Raji (cell line): ENCODE data around the gene PROX1.

Experiments used
- POLR2A ChIP-seq: IDR thresholded peaks from 2 replicates; pipeline ENCODE4 v1.6.1; 2011; ENCODE audit warnings: low read depth, low read length, control low read depth; ENCODE audit not compliant: insufficient read depth

The PROX1 gene

DNA sequence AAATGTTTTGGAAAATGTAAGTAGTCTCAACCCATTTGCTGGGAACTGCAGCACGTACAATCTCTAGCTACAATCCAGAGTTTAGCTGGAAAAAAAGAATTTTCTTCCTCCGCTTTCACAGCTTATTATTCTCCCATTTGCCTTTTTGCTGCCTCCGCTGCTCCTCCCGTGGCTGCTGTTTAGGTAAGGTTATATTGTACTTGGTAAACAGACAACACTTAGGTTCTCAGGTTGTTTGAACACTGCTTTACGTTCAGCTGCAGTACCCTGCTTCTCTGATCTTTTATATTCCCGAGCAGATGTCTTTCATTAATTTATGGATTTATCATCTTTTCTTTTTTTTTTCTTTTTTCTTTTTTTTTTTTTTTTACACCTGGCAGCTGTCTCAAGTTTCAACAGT, 14.3 kb downstream of the PROX1 start:
- TF ChIP-seq POLR2A: no peak

DNA sequence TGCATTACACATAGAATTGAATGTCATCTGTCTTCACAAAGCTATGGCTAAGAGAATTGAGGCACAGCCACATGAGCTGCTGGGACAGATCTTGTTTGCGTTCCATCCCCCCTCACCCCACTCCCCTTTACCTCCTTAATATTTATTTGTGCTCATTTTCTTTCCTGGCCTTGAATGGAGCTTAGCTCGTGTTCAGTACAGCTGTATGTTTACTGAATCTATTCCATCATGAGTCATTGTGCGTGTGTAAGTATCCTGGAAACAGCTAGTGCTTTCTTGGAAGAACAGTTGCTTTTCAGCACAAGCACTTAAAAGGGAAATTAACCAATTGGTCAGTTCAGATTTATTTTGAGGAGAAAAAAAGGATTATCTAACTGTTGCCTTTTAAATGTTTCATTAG, 14.7 kb downstream of the PROX1 start:
- no peak for TF ChIP-seq POLR2A

DNA sequence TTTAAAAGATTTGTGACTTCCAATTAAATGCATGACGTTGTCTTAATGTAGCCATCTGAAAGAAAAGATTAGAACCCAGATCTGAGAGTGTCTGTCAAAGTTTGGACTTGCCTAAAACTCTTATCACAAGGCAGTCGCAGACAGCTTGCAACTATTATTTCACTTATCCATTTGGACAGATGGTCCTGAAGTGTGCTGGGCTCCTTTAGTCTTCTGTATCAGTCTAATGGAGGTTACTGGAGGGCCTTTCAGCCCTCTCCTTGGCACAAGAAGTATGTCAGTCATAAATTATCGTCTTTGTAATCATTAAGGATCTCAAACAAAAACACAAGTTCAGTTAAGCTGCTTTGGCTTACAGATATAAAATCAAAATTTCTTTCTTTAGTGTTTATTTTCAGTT, 15.5 kb downstream of the PROX1 start:
- TF ChIP-seq POLR2A: no peak

DNA sequence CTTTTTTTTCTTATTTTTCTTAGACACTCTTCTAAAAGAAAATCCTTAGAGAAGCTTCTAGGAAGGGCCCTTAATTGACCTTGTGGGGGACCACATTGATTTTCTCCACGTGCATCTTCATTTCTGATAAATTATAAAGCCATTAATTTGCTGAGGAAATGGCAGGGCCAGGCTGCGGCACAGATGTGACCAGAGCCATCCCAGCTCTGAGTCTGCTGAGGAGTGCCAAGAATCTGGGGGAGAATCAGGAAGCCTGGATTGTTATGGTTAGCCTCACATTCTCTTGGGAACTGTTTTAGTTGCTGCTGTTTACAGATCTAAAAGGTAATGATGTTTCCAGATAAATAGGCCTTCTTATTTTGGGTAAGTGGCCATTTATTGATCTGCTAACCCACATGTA, 16.2 kb downstream of the PROX1 start:
- TF ChIP-seq POLR2A: no peak

DNA sequence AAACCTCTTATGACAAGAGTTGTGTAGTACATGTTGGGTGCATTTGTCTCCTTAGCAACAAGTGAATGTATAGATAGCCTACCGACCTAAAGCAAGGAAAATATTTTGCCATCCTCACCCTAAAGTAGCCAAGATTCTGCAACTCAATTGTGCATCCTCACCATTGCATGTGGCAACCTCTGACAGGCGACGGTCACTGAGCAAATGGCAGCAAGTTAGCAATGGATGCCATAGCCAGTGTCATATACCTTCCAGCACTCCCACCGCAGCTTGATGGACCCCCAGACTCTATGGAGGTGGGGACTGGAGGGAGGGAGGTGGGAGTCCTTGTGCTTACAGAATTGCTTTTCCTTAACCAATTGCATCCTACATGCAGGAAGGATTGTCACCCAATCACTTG, 17.0 kb downstream of the PROX1 start:
- no peak for TF ChIP-seq POLR2A

DNA sequence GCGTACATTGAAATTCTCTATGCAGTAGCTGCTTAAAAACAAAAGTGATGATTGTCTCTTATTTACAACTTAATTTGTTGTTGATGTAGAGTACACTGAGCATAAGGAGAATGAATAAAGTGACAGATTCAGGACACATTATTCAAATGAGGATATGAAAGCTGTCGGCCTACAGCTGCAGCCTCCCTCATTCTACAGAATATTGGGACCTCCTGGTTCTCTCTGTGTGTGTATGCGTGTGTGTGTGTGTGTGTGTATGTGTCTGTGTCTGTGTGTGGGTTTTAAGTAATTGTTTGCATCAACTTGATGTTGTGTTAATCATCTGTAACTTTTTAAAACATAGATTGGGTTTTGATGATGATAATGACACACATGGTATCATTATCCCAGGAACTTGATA, 17.9 kb downstream of the PROX1 start:
- TF ChIP-seq POLR2A: no peak

DNA sequence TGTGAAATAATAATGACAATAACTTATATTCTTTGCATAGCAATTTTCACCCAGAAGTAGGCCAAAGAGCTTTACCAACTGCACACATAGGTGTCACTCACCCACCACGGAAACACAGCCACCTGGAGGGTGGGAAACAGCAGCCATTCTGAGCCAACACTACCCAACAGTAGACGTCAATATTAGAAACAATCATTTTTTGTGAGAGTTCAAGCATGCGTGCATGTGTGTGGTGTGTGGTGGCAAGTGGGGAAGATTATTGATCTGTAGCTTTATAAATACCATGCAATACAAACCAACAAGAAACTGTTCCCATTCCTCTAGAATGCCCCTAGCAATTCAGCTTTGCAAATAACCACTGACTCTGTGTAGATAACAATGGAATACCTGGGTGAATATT, 19.1 kb downstream of the PROX1 start:
- no peak for TF ChIP-seq POLR2A

DNA sequence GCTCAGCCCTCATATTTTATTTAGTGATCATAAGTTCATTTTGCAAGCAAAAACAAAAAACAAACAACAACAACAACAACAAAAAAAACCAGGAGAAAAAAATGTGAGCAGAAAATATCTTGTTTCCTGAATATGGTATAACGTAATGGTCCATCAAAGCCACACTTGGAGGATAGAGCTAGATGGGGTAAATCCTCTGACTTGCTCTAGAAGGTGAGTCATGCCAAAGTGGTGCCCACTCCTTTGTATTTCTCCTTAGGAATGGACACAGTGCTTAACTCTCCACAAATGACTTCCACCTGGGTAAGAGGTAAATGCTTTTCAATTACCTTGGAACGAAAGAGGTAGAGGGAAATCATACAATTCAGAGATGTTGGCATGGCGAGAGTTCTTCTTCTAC, 20.6 kb downstream of the PROX1 start:
- no peak for TF ChIP-seq POLR2A

DNA sequence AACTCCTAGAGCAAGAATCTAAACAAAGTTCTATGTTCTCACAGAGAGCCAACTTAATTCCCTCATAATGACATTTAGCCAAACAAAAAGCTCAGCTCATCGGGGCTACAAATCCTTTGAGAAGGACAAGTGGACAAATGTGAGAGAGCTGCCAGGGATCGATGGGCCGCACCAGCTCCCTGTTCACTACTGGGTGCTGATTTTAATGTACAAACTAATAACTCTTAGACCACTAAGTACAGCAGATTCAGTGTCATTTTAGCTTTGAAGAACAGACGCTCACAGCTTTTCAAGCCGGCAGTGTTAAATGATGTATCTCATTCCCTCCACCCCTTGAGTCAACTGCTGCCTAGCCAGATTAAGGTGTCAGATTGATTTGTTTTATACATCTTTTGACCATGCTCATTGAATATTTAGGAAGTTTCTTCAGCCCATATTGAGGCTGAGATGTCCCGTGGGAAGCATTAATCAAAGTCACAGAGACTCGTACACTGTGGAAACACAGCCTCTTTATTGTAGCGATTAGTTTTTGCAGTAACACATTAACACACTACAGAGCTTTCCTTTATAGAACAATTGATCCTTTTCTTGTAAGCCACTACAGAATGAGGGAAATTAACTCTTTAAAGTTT, 21.1 kb downstream of the PROX1 start:
- TF ChIP-seq POLR2A: no peak

DNA sequence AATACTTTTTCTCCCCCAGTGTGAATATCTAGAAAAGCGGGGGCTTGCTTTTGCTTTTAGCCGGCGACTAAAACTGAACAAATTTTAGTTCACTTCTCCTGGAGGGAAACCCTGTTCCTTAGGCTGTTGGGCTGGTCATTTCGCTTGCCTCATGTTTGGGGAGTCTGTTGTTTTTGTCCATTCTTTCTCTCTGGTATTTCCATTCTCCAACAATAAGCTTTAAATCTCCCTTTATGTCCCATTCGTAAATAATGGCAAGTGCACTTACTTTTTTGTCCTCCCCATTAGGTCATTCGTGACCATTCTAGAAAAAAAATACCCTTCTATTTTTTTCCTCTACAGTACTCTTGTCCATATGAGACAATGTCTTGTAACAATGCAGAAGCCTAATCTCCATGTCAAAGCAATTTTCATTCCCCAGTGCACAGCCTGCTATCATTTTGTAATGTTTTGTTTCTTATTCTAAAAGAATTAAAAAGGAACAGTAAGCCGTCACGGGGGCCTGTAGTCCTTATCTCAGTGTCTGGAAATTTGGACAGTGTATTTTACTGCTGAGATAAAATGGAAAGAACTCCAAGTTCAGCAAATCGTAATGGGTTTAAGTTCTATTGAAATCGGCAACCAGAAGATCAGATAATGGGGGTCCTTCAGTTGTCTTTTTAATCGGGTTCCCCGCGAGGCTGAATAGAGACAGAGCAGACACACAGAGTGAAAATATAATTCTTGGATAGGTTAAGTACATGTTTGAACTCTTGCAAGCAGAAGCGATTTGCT, 21.8 kb downstream of the PROX1 start:
- TF ChIP-seq POLR2A: no peak

DNA sequence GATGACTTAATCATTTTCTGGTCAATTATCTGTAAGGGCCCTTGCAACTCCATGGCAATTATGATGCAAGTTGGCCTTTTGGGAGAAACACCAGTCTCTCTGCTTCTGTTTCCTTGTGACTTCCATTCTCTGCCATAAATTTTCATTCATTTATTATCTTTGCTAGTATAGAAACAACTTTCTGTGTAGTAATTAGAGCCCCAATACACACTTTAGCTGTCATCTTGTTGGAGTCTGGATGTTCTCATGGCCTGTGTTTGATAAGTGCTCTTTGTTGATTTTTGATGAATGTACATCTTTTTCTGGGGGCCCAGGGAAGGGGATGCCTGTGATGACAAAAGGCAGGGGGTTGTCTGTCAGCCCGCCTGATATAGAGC, 22.4 kb downstream of the PROX1 start:
- TF ChIP-seq POLR2A: no peak

DNA sequence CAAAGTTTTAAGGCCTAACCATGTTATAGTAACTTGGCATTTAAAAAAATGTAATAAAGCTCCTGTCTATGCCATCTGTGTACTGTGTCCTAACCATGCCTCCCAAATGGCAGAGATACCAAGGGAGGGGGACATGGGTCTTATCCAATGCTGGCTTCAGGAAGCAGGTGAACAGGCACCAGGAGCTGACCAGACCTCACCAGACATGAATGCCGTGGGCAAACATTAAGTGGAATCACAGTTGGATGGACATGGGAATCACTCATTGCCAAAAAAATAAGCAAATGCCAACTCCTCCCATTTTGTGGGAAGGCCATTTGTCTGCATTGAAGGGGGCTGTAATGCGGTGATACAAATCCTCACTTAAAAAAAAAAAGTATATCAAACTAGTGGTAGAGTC, 22.9 kb downstream of the PROX1 start:
- TF ChIP-seq POLR2A: no peak

DNA sequence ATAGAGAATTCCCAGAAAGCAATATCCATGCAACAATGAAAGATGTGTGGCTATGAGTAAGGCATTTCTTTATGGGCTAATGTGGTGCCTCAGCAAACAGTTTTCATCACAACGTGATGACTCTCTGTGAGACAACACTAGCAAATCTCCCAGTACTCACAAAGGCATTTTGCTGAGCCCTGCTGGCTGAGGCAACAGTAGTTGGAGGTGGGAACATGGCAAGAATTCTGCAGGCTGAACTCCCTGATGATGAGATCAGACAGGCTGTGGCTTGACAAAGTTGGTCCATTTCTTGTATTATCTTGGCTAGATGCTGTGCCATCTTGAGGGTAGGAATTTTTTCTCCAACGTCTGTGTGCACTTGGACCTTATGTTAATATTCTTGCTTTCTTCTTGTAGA, 24.6 kb downstream of the PROX1 start:
- TF ChIP-seq POLR2A: no peak

DNA sequence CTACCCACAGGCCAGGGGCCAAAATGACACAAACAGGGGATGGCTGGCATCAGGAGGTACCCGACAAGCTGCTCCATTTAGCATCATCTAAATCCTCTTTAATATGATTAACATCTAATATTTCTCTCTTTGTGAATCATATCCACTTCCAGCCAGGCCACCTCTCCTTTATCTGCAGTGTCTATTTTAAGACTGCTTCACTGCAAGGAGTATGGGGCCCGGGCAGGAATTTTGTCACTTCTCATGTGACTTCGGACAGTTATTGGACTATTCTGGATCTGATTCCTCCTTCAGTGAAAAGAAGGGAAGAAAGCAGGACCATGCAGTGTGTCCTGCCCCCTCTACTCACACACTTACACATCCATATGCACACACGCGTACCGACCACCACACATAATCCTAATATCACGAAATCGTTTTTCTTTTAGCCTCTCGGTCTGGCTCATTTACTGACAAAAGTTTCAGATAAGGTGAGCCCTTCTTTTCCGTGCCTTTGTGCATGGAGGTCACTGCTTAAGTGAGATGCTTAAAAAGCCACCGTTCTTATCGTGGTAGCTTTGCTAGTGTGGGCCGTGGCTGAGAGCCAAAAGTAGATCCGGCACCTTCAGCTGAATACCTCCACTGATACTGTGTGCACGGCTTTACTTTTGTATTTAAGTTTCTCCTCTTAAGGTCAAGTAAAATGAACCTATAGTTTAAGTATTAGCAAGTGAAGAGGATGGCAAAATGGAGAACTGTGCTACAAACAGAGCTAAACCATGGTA, 26.0 kb downstream of the PROX1 start:
- no peak for TF ChIP-seq POLR2A

DNA sequence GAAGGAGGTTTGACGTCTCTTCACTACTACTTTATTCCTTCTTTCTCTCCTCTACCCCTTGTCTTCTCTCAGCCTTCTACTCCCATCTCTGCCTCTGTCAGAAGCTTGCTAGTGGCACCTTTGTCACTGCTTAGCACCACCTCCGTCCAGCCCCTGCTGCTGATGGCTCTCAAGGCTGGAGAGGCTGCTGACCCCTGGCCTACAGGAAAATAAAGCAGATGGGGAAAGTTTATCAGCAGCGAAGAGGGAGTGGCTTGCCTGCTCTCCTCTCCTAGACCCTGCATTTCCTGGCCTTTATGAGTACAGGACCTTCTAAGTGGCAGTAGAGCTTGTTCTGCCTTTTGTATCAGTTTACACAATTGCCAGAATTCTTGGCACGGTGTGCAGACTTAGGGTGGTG, 27.0 kb downstream of the PROX1 start:
- no peak for TF ChIP-seq POLR2A
